ENCODE results near the gene SLC25A34. TPM values are rescaled to one million over a fixed set of nuclear protein-coding genes. Genes with fewer than 3 reads are reported as not detected.

SLC25A34 gene
- total RNA-seq, 2 experiments from 2014 or later: 1.9 to 2.8 TPM

DNA sequence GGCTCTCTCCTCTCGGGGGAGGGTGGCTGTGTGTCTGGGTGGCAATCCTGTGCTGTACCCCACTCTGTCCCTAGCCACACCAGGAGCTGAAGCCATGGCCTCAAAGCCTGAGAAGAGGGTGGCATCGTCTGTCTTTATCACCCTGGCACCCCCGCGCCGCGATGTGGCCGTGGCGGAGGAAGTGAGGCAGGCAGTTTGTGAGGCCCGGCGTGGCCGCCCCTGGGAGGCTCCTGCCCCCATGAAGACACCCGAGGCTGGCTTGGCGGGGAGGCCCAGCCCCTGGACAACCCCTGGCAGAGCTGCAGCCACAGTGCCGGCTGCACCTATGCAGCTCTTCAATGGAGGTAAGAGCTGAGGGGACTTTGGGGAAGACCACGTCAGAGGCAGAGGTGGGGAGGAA is 28.8 kb downstream of the SLC25A34 start:
- Mint-ChIP-seq H3K4me1 (ENCODE audit: low read depth) (no peaks in the 10 kb centered on the region), H3K4me3 (no peak overlapping the region), H3K27ac (no peak overlapping the region), H3K36me3 (ENCODE audit: low read depth) (no peaks in the 10 kb centered on the region), H3K9me3 (no peaks in the 10 kb centered on the region), H3K27me3 (peaks cover 33% of the 10 kb centered on the region)
- Histone ChIP-seq H3K9me3 (ENCODE audit: control insufficient read depth in 1 of 2, insufficient read depth in 1 of 2, low read length in 2 of 2) (no peaks in the 10 kb centered on the region), H3K36me3 (ENCODE audit: insufficient read depth, low read length) (no peaks in the 10 kb centered on the region), H3K4me1 (ENCODE audit: insufficient read depth, low read length) (no peaks in the 10 kb centered on the region), H3K27ac (ENCODE audit: low read depth in 1 of 2, low read length in 2 of 2) (no peak overlapping the region), H3K4me3 (ENCODE audit: low read length) (no peak overlapping the region), H3K27me3 (ENCODE audit: control insufficient read depth in 1 of 2, insufficient read depth in 2 of 2, low read length in 2 of 2) (peaks cover 11 to 15% of the 10 kb centered on the region in 2 experiments)
- intact Hi-C loops (cut with DNase I, micrococcal nuclease): no loop called here
- POLR2A ChIA-PET: no interaction called here
- TF ChIP-seq, protein P1, sequence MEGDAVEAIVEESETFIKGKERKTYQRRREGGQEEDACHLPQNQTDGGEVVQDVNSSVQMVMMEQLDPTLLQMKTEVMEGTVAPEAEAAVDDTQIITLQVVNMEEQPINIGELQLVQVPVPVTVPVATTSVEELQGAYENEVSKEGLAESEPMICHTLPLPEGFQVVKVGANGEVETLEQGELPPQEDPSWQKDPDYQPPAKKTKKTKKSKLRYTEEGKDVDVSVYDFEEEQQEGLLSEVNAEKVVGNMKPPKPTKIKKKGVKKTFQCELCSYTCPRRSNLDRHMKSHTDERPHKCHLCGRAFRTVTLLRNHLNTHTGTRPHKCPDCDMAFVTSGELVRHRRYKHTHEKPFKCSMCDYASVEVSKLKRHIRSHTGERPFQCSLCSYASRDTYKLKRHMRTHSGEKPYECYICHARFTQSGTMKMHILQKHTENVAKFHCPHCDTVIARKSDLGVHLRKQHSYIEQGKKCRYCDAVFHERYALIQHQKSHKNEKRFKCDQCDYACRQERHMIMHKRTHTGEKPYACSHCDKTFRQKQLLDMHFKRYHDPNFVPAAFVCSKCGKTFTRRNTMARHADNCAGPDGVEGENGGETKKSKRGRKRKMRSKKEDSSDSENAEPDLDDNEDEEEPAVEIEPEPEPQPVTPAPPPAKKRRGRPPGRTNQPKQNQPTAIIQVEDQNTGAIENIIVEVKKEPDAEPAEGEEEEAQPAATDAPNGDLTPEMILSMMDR (IDR thresholded peaks at IDR 0.05): no peak
- CTCF ChIA-PET: no interaction called here
- no peak for DNase-seq
- no peak for ATAC-seq (ENCODE audit: poor library complexity)

DNA sequence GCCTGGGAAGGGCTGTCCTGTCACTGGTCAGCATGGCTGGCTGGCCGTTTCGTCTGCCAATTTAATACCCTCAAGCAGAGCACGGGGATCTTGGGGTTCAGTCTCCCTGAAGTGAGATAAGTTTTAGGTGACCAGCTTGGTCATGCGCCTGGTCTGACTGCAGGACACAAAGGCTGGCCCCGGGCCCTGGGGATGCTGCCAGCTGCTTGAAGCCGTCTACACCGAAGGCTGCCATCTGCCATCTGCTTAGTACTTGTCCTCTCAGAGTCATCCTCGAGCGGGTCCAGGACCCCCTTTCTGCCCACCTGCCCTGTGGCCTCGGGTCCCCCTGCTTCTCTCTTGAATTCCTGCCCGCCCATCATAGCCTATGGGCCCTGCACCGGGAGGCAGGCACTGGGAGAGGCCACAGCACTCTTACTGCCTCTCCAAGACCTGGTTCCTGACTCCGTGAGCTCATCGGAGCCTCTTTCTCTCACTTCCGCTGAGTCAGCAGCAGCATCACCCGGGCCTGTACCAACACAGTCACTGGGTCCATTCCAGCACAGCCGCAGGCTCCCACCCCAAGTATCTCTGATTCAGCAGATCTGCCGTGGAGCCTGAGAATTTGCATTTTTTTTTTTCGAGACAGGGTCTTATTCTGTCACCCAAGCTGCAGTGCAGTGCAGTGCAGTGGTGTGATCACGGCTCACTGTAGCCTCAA is 29.6 kb downstream of the SLC25A34 start:
- Histone ChIP-seq H3K4me3 (ENCODE audit: low read length) (no peak overlapping the region), H3K4me1 (ENCODE audit: insufficient read depth, low read length) (no peaks in the 10 kb centered on the region), H3K27ac (ENCODE audit: low read depth in 1 of 2, low read length in 2 of 2) (no peak overlapping the region), H3K27me3 (ENCODE audit: control insufficient read depth in 1 of 2, insufficient read depth in 2 of 2, low read length in 2 of 2) (peaks cover 5 to 11% of the 10 kb centered on the region in 2 experiments), H3K9me3 (ENCODE audit: control insufficient read depth in 1 of 2, insufficient read depth in 1 of 2, low read length in 2 of 2) (no peaks in the 10 kb centered on the region), H3K36me3 (ENCODE audit: insufficient read depth, low read length) (no peaks in the 10 kb centered on the region)
- Mint-ChIP-seq H3K4me1 (ENCODE audit: low read depth) (no peaks in the 10 kb centered on the region), H3K9me3 (no peaks in the 10 kb centered on the region), H3K36me3 (ENCODE audit: low read depth) (no peaks in the 10 kb centered on the region), H3K27me3 (peaks cover 34% of the 10 kb centered on the region), H3K4me3 (no peak overlapping the region), H3K27ac (no peak overlapping the region)
- POLR2A ChIA-PET: no interaction called here
- TF ChIP-seq, protein P1 (IDR thresholded peaks at IDR 0.05): no peak
- intact Hi-C loops (cut with DNase I, micrococcal nuclease): no loop called here
- CTCF ChIA-PET: no interaction called here
- no peak for ATAC-seq (ENCODE audit: poor library complexity)
- DNase-seq: no peak

DNA sequence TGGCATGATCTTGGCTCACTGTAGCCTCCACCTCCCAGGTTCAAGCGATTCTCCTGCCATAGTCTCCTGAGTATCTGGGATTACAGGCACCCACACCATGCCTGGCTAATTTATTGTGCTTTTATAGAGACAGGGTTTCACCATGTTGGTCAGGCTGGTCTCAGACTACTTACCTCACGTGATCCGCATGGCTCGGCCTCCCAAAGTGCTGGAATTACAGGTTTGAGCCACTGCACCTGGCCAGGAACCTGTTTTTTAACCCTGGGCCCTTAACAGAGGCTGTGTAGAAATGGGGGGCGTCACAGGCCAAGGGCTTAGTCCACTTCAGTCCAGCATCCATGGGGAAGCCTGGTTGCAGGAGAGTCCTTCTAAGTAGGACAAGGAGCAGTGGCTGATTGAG is 31.9 kb downstream of the SLC25A34 start:
- CTCF ChIA-PET: no interaction called here
- Mint-ChIP-seq H3K36me3 (ENCODE audit: low read depth) (no peaks in the 10 kb centered on the region), H3K4me1 (ENCODE audit: low read depth) (no peaks in the 10 kb centered on the region), H3K9me3 (no peaks in the 10 kb centered on the region), H3K4me3 (no peak overlapping the region), H3K27me3 (peaks cover 17% of the 10 kb centered on the region), H3K27ac (no peak overlapping the region)
- ATAC-seq (ENCODE audit: poor library complexity) (no peak), DNase-seq (no peak)
- Histone ChIP-seq H3K4me1 (ENCODE audit: insufficient read depth, low read length) (no peaks in the 10 kb centered on the region), H3K27me3 (ENCODE audit: control insufficient read depth in 1 of 2, insufficient read depth in 2 of 2, low read length in 2 of 2) (peaks cover 3 to 8% of the 10 kb centered on the region in 2 experiments), H3K27ac (ENCODE audit: low read depth in 1 of 2, low read length in 2 of 2) (no peak overlapping the region), H3K9me3 (ENCODE audit: control insufficient read depth in 1 of 2, insufficient read depth in 1 of 2, low read length in 2 of 2) (no peaks in the 10 kb centered on the region), H3K36me3 (ENCODE audit: insufficient read depth, low read length) (no peaks in the 10 kb centered on the region), H3K4me3 (ENCODE audit: low read length) (no peak overlapping the region)
- TF ChIP-seq, protein P1 (IDR thresholded peaks at IDR 0.05): no peak
- intact Hi-C loops (cut with DNase I, micrococcal nuclease): no loop called here
- POLR2A ChIA-PET: no interaction called here

Measured in CD4-positive, alpha-beta T cell (primary cell).